Loucy (cell line): ENCODE measurements around the gene PCBP3.

Source experiments
- CTCF ChIP-seq: fragments of 200-600 bp; sonication (generic); conservative IDR thresholded peaks from 2 replicates; pipeline ENCODE4 v1.5.1; 2014; ENCODE audit warnings: mild to moderate bottlenecking, antibody characterized with exemption, low read length
- EZH2phosphoT487 ChIP-seq: fragments of 200-600 bp; IDR thresholded peaks from 2 replicates; pipeline ENCODE4 v1.6.1; 2018; ENCODE audit warnings: antibody characterized with exemption, mild to moderate bottlenecking, moderate library complexity, borderline replicate concordance

GRCh38 chr21:45892916-45893739 is 249.6 kb downstream of the PCBP3 start:
- no peak for TF ChIP-seq CTCF
- no peak for TF ChIP-seq EZH2phosphoT487
